Measurements from ENCODE around the gene PSTPIP1.
"Not testable (repeated sequence)": the region's sequence is repeated elsewhere in the genome, so short reads cannot be mapped to it uniquely, and the experiment has no call there.

The PSTPIP1 gene

GRCh38 chr15:76994971-76995945 lies at the start of gene PSTPIP1:
TSS of gene PSTPIP1 (plus strand) at chr15:76995126. CDS start at chr15:76995574, 448 bp downstream.
- peak; percentile 32 to 86 (median 73) for DNase-seq
- intact Hi-C loops (cut with DNase I): no loop called here

DNA sequence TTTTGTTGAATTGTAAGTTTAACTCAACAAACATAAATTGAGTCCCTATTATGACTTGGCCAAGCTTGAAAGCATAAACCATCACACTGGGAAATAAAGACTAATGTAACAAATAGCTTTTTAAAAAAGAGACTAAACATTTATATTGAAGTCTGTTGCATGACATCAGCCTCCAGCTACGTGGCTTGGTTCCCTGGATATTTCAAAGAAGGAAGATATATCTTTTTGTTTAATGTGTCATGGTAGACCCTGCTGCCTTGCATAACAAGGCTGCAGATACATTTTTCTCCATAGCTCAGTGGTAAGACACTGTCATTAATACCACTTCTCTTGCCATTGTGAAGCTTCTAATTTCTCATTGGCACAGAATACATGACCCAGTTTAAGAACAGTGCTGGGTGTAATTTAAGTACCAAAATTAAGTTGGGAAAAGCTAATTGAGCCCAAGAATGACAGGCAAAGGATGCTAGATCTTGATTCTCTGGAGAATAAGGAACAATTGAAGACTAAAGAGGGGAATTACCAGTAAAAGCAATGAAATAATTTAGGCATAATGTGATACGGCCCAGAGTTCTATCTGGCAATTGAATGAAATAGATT lies 49.3 kb upstream of the PSTPIP1 start:
- DNase-seq: no peak
- intact Hi-C loops (cut with DNase I): loop anchor here (10.0 kb wide), 1 partner anchor 129 kb away; the partner anchor contains the start of gene TSPAN3

DNA sequence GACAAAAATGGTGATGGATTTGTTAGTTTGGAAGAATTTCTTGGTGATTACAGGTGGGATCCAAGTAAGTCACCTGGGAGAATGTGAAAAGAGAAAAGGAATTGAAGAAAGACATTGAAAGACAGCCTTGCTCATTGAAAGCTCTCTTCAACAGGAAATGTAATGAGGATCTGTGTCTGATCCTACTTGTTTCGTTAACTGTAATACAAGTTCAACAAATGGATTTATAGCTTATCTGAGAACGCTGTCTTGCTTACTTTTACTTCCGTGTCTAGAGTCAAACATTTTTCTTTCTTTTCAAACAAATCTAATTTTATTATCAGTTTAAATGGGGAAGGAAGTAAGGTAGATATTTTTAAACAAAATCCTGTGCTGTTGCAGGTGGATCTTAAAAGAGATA lies 47.5 kb upstream of the PSTPIP1 start:
- no peak for DNase-seq
- intact Hi-C loops (cut with DNase I): loop anchor here (10.0 kb wide), 1 partner anchor 127 kb away; the partner anchor contains the start of gene TSPAN3

GRCh38 chr15:76951220-76951619 lies 43.7 kb upstream of the PSTPIP1 start:
- peak in 2 of 42 donors; percentile 13 to 25 for DNase-seq
- intact Hi-C loops (cut with DNase I): no loop called here

GRCh38 chr15:76953913-76954312 lies 41.0 kb upstream of the PSTPIP1 start:
- DNase-seq: no peak
- intact Hi-C loops (cut with DNase I): no loop called here

GRCh38 chr15:76954744-76955143 lies 40.2 kb upstream of the PSTPIP1 start:
- intact Hi-C loops (cut with DNase I): no loop called here
- peak in 10 of 42 donors; percentile 25 to 65 (median 43) for DNase-seq

DNA sequence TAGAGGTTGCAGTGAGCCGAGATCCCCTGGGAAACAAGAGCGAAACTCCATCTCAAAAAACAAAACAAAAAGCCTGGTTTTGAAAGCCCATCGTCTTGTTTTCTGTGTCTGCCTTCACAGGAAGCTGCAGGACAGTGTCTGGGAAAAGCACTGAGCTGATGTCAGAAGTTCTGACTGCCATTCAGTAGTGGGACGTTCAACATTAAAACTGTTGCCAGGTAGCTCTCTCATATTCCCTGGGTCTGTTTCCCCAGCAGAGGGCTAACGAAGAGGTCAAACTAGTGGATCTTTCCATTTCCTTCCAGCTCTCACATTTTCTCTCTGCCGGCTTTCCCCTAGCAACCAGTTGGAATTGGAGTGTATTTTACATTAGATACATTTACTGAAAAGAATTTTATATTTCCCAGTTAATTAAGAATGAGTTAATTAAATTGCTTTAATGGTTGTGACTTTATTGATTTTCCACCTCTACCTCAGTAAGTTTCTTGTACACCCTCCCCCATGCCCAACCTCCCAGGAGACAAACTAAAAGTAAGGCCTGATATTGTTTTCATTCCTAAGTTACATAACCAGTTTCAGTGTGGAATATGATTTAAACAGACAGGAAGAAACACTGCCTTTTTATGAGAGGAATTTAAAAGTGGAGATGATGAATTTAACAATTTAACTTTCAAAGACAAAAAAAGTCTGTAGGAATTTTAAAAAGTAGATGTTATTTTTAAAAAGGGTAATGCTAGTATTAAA lies 33.5 kb upstream of the PSTPIP1 start:
- intact Hi-C loops (cut with DNase I): no loop called here
- DNase-seq: no peak

DNA sequence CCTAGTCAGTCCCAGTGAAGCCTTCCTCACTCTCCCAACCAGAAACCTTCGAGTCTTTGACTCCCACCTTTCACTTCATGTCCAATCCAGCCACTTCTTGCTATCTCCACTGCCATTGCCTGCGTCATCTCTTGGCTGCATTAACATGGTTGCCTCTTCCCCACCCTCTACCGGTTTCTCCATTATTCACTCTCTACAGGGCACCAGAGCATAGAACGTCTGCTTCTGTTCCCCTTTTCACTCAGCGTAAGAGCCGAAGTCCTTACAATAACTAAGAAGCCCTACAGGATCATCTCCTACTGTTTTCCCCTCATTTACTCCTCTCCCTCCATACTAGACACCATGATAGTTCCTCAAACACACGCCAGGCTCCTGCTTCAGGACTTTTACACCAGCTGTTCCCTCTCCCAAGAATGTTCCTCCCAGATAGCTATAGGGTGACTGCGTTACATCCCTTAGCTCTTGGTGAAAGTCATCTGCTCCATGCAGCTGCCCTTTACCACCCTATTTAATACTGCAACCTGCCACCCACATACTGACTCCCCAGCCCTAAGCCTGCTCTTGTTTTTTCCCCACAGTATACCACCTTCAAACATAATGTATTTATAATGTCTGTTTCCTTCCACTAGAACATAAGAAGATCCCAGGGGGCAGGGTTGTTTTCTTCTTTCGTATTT lies 32.5 kb upstream of the PSTPIP1 start:
- intact Hi-C loops (cut with DNase I): no loop called here
- no peak for DNase-seq

- intact Hi-C loops (cut with DNase I): no loop called here
- DNase-seq: no peak
These were observed 31.3 kb upstream of the PSTPIP1 start for GRCh38 chr15:76963596-76963995.

- intact Hi-C loops (cut with DNase I): no loop called here
These were observed 30.8 kb upstream of the PSTPIP1 start for GRCh38 chr15:76964157-76964556.

GRCh38 chr15:76966051-76966450 lies 28.9 kb upstream of the PSTPIP1 start:
- peak in 1 of 42 donors; percentile 3 for DNase-seq
- intact Hi-C loops (cut with DNase I): not testable (repeated sequence)

More at GRCh38 chr15:76964157-76964556, 30.8 kb upstream of the PSTPIP1 start:
- DNase-seq: no peak

GRCh38 chr15:76967067-76967466 lies 27.9 kb upstream of the PSTPIP1 start:
- intact Hi-C loops (cut with DNase I): no loop called here
- peak in 1 of 42 donors; percentile 1 for DNase-seq

DNA sequence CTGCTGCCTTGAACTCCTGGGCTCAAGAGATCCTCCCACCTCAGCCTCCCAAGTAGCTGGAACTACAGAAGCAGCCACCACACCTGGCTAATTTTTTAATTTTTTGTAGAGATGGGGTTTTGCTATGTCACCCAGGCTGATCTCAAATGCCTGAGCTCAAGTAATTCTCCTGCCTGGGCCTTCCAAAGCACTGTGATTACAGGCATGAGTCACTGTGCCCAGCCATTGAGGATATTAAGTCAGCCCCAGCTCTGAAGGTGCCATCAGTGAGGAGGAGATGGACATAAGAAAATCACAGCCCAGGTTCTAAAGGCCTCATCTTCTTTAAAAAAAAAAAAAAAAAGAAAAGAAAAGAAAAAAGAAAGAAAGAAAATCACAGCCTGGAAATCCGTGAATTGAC lies 26.6 kb upstream of the PSTPIP1 start:
- intact Hi-C loops (cut with DNase I): no loop called here

GRCh38 chr15:76972389-76973361 lies 22.3 kb upstream of the PSTPIP1 start:
- intact Hi-C loops (cut with DNase I): no loop called here
- peak in 2 of 42 donors; percentile 21 to 37 for DNase-seq

More for the DNA sequence above, 26.6 kb upstream of the PSTPIP1 start:
- DNase-seq: no peak

GRCh38 chr15:76973362-76973743 lies 21.6 kb upstream of the PSTPIP1 start:
- intact Hi-C loops (cut with DNase I): no loop called here
- peak in 39 of 42 donors; percentile 22 to 78 (median 66) for DNase-seq

GRCh38 chr15:76973906-76974305 lies 21.0 kb upstream of the PSTPIP1 start:
- intact Hi-C loops (cut with DNase I): no loop called here
- DNase-seq: no peak

DNA sequence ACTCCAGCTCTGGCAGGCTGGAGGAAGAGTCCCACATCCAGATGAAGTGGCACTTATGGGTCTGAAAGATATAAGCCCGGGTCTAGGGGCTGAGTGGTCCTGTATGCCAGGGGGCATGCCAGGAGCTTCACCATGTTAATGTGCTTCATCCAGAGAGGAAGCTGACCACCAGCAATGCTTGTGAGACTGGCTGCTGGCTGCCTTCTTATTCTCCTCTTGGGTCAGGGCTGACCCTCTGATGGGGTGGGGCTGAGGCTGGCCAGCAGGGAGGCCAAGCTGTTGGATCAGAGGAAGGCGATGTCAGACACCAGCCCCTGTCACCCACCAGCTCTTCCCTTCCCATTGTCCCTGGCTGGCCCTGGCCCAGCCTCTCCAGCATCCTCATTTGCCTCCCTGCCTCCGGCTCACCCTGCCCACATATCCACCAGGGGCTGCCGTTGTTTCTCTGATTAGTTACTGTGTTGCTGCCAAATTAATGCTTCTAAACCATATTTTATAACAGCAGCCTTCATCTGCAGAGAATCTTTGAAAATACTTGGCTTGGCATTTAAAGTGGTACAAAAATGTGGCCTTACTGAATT lies 20.4 kb upstream of the PSTPIP1 start:
- DNase-seq: no peak
- intact Hi-C loops (cut with DNase I): no loop called here

Data from head of caudate nucleus (tissue), 42 donors.